Activated T-cell treated with anti-CD3 and anti-CD28 coated beads, Interleukin-2, amount 50 U/mL, for 24 hours (primary cell): ENCODE measurements around the gene RAB33B.
"Not testable (repeated sequence)": the region's sequence is repeated elsewhere in the genome, so short reads cannot be mapped to it uniquely, and the experiment has no call there.

Experiments
- DNase-seq: peaks from one replicate; pipeline ENCODE4 v3.0.0-alpha.2; 2020
- H3K27ac Mint-ChIP-seq: 2 replicates; pipeline ENCODE4 v1.8.0; 2020; ENCODE audit warnings: mild to moderate bottlenecking, mixed read lengths
- H3K27me3 Mint-ChIP-seq: 2 replicates; pipeline ENCODE4 v1.8.0; 2020; ENCODE audit warnings: mixed read lengths
- H3K36me3 Mint-ChIP-seq: 2 replicates; pipeline ENCODE4 v1.8.0; 2020; ENCODE audit warnings: low read depth, mixed read lengths
- H3K4me1 Mint-ChIP-seq: 2 replicates; pipeline ENCODE4 v1.8.0; 2020; ENCODE audit warnings: low read depth, mixed read lengths
- H3K4me3 Mint-ChIP-seq: 2 replicates; pipeline ENCODE4 v1.8.0; 2020; ENCODE audit warnings: mild to moderate bottlenecking, moderate library complexity, mixed read lengths
- H3K9me3 Mint-ChIP-seq: 2 replicates; pipeline ENCODE4 v1.8.0; 2020; ENCODE audit warnings: mixed read lengths

The RAB33B gene

GRCh38 chr4:139453041-139453370 lies 915 bp upstream of the RAB33B start:
- H3K9me3 Mint-ChIP-seq, result no peaks in the 10 kb centered on the region
- peaks cover 51% of the 10 kb centered on the region for H3K4me1 Mint-ChIP-seq
- peak overlapping the region; percentile 97 for H3K27ac Mint-ChIP-seq
- DNase-seq, result no peak
- H3K27me3 Mint-ChIP-seq, result no peaks in the 10 kb centered on the region
- peak overlapping the region; percentile 87 for H3K4me3 Mint-ChIP-seq
- H3K36me3 Mint-ChIP-seq, result peaks cover 18% of the 10 kb centered on the region

- DNase-seq, result peak; percentile 98
- Mint-ChIP-seq H3K36me3 (peaks cover 18% of the 10 kb centered on the region), H3K27me3 (no peaks in the 10 kb centered on the region), H3K27ac (peak overlapping the region; percentile 97), H3K4me3 (peak overlapping the region; percentile 87), H3K4me1 (peaks cover 57% of the 10 kb centered on the region), H3K9me3 (no peaks in the 10 kb centered on the region)
Measured at GRCh38 chr4:139453371-139454110, 380 bp upstream of the RAB33B start.

- no peaks in the 10 kb centered on the region for H3K27me3 Mint-ChIP-seq
- H3K4me3 Mint-ChIP-seq, result peak overlapping the region; percentile 87
- H3K36me3 Mint-ChIP-seq, result peaks cover 30% of the 10 kb centered on the region
- peaks cover 70% of the 10 kb centered on the region for H3K4me1 Mint-ChIP-seq
- no peaks in the 10 kb centered on the region for H3K9me3 Mint-ChIP-seq
- H3K27ac Mint-ChIP-seq, result peak overlapping the region; percentile 91
- no peak for DNase-seq
Measured at GRCh38 chr4:139455126-139455538, 1.2 kb downstream of the RAB33B start.

GRCh38 chr4:139457318-139457717 lies 3.4 kb downstream of the RAB33B start:
- H3K36me3 Mint-ChIP-seq, result peaks cover 36% of the 10 kb centered on the region
- H3K4me1 Mint-ChIP-seq, result peaks cover 68% of the 10 kb centered on the region
- no peaks in the 10 kb centered on the region for H3K27me3 Mint-ChIP-seq
- H3K9me3 Mint-ChIP-seq, result no peaks in the 10 kb centered on the region
- H3K4me3 Mint-ChIP-seq, result no peak overlapping the region
- no peak overlapping the region for H3K27ac Mint-ChIP-seq
- no peak for DNase-seq

- Mint-ChIP-seq H3K4me3 (no peak overlapping the region), H3K4me1 (peaks cover 63% of the 10 kb centered on the region), H3K27ac (no peak overlapping the region), H3K27me3 (no peaks in the 10 kb centered on the region), H3K9me3 (no peaks in the 10 kb centered on the region), H3K36me3 (peaks cover 37% of the 10 kb centered on the region)
- DNase-seq, result no peak
Measured at GRCh38 chr4:139458543-139458942, 4.6 kb downstream of the RAB33B start.

- Mint-ChIP-seq H3K27ac (no peak overlapping the region), H3K9me3 (no peaks in the 10 kb centered on the region), H3K36me3 (peaks cover 40% of the 10 kb centered on the region), H3K27me3 (no peaks in the 10 kb centered on the region), H3K4me1 (peaks cover 64% of the 10 kb centered on the region), H3K4me3 (no peak overlapping the region)
- no peak for DNase-seq
Measured at GRCh38 chr4:139458999-139459398, 5.1 kb downstream of the RAB33B start.

- no peak for DNase-seq
- H3K4me1 Mint-ChIP-seq, result peaks cover 50% of the 10 kb centered on the region
- no peak overlapping the region for H3K4me3 Mint-ChIP-seq
- H3K27me3 Mint-ChIP-seq, result no peaks in the 10 kb centered on the region
- H3K27ac Mint-ChIP-seq, result no peak overlapping the region
- H3K36me3 Mint-ChIP-seq, result peaks cover 38% of the 10 kb centered on the region
- H3K9me3 Mint-ChIP-seq, result no peaks in the 10 kb centered on the region
Measured at GRCh38 chr4:139460565-139460964, 6.6 kb downstream of the RAB33B start.

- Mint-ChIP-seq H3K36me3 (peaks cover 38% of the 10 kb centered on the region), H3K9me3 (no peaks in the 10 kb centered on the region), H3K27me3 (no peaks in the 10 kb centered on the region), H3K4me3 (no peak overlapping the region), H3K27ac (no peak overlapping the region), H3K4me1 (peaks cover 49% of the 10 kb centered on the region)
- DNase-seq, result no peak
Measured at GRCh38 chr4:139461022-139461628, 7.2 kb downstream of the RAB33B start.

GRCh38 chr4:139464512-139464911 lies 10.6 kb downstream of the RAB33B start:
- not testable (repeated sequence) for H3K9me3 Mint-ChIP-seq, H3K4me3 Mint-ChIP-seq, H3K27me3 Mint-ChIP-seq, DNase-seq, H3K27ac Mint-ChIP-seq
- Mint-ChIP-seq H3K36me3 (peaks cover 42% of the 10 kb centered on the region), H3K4me1 (peaks cover 22% of the 10 kb centered on the region)

- Mint-ChIP-seq H3K27ac (no peak overlapping the region), H3K9me3 (peaks cover 8% of the 10 kb centered on the region), H3K27me3 (no peaks in the 10 kb centered on the region), H3K36me3 (peaks cover 39% of the 10 kb centered on the region), H3K4me1 (peaks cover 17% of the 10 kb centered on the region), H3K4me3 (no peak overlapping the region)
- no peak for DNase-seq
Measured at GRCh38 chr4:139465922-139466321, 12.0 kb downstream of the RAB33B start.

- not testable (repeated sequence) for H3K4me3 Mint-ChIP-seq, H3K27me3 Mint-ChIP-seq, DNase-seq, H3K27ac Mint-ChIP-seq
- H3K9me3 Mint-ChIP-seq, result peaks cover 18% of the 10 kb centered on the region
- H3K36me3 Mint-ChIP-seq, result peaks cover 52% of the 10 kb centered on the region
- peaks cover 18% of the 10 kb centered on the region for H3K4me1 Mint-ChIP-seq
Measured at GRCh38 chr4:139468756-139469155, 14.8 kb downstream of the RAB33B start.

- Mint-ChIP-seq H3K36me3 (peaks cover 49% of the 10 kb centered on the region), H3K4me1 (peaks cover 18% of the 10 kb centered on the region), H3K27me3 (no peaks in the 10 kb centered on the region), H3K27ac (no peak overlapping the region), H3K4me3 (no peak overlapping the region), H3K9me3 (peaks cover 18% of the 10 kb centered on the region)
- DNase-seq, result no peak
Measured at GRCh38 chr4:139469216-139469615, 15.3 kb downstream of the RAB33B start.

GRCh38 chr4:139469869-139470268 lies 15.9 kb downstream of the RAB33B start:
- no peak for DNase-seq
- no peak overlapping the region for H3K27ac Mint-ChIP-seq
- H3K9me3 Mint-ChIP-seq, result peaks cover 18% of the 10 kb centered on the region
- peaks cover 18% of the 10 kb centered on the region for H3K4me1 Mint-ChIP-seq
- H3K4me3 Mint-ChIP-seq, result no peak overlapping the region
- no peaks in the 10 kb centered on the region for H3K27me3 Mint-ChIP-seq
- peaks cover 47% of the 10 kb centered on the region for H3K36me3 Mint-ChIP-seq

GRCh38 chr4:139470295-139470694 lies 16.4 kb downstream of the RAB33B start:
- peaks cover 18% of the 10 kb centered on the region for H3K9me3 Mint-ChIP-seq
- H3K27me3 Mint-ChIP-seq, result no peaks in the 10 kb centered on the region
- H3K4me1 Mint-ChIP-seq, result peaks cover 18% of the 10 kb centered on the region
- DNase-seq, result no peak
- H3K4me3 Mint-ChIP-seq, result no peak overlapping the region
- no peak overlapping the region for H3K27ac Mint-ChIP-seq
- peaks cover 45% of the 10 kb centered on the region for H3K36me3 Mint-ChIP-seq

GRCh38 chr4:139470997-139471665 lies 17.2 kb downstream of the RAB33B start:
- Mint-ChIP-seq H3K9me3 (peaks cover 18% of the 10 kb centered on the region), H3K36me3 (peaks cover 48% of the 10 kb centered on the region), H3K27me3 (no peaks in the 10 kb centered on the region), H3K27ac (no peak overlapping the region), H3K4me1 (peaks cover 13% of the 10 kb centered on the region), H3K4me3 (no peak overlapping the region)
- DNase-seq, result no peak
